GM23338 (cell line): ENCODE data around the gene IQCE.

Source experiments
- CREB1 ChIP-seq: fragments of 250-450 bp; sonication (Bioruptor Pico); IDR thresholded peaks from 2 replicates; pipeline ENCODE4 v1.5.0; 2020; ENCODE audit warnings: low read depth, mild to moderate bottlenecking, moderate library complexity
- CTCF ChIP-seq, 2 experiments: fragments of 200-600 bp in 1 of 2; sonication (generic) in 1 of 2; conservative IDR thresholded peaks; 2 replicates each; pipeline versions ENCODE4 v1.5.1 to v1.6.1; 2016 to 2017; ENCODE audit warnings: antibody characterized with exemption in 2 of 2, low read depth in 2 of 2, mild to moderate bottlenecking in 2 of 2, moderate library complexity in 1 of 2
- EZH2 ChIP-seq: fragments of 200-600 bp; sonication (generic); IDR thresholded peaks from one replicate; pipeline ENCODE4 v1.8.0; 2017; ENCODE audit warnings: antibody characterized with exemption, mild to moderate bottlenecking, low read depth; ENCODE audit not compliant: unreplicated experiment
- EZH2phosphoT487 ChIP-seq: fragments of 200-600 bp; sonication (generic); IDR thresholded peaks from one replicate; pipeline ENCODE4 v1.8.1; 2018; ENCODE audit warnings: antibody characterized with exemption; ENCODE audit not compliant: unreplicated experiment
- POLR2AphosphoS5 ChIP-seq: IDR thresholded peaks from 2 replicates; pipeline ENCODE4 v1.6.1; 2016; ENCODE audit warnings: antibody characterized with exemption, low read depth
- REST ChIP-seq: IDR thresholded peaks from one replicate; pipeline ENCODE4 v1.6.1; 2018; ENCODE audit warnings: antibody characterized with exemption; ENCODE audit not compliant: unreplicated experiment
- ZNF114 ChIP-seq: fragments of 250-450 bp; sonication (Bioruptor Pico); IDR thresholded peaks from 2 replicates; pipeline ENCODE4 v1.5.0; 2020; ENCODE audit warnings: mild to moderate bottlenecking, moderate library complexity

DNA sequence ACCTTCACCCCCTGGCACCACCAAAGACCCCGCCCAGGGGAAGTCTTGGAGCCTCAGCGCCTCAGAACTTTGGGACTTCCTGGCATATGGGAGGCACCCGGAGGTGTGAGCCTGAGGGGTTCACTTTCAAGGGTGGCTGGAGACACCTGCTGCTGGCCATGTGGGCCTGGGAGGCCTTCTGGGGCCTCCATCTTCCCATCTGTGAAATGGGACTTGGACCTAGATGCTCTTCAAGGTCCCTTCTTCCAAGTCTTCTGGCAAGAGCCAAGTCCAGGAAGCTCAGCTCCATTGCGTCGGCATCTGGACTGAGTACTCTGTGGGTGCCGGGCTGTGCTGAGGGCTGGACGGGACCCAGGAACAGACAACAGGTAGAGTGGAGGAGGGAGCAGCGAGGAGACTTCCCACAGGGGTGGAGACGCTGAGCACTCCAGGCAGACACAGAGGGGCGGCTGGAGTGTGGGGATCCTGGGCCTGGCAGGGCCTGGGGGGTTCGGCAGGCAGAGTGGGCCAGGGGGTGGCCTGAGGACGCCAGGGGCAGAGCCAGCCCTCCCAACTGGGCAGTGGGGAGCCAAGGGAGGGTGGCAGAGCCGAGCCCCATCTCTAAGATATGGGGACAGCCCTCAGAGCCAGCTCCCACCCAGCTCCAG is 48.5 kb upstream of the IQCE start:
- TF ChIP-seq CTCF (conservative IDR thresholded peaks at IDR 0.05; ENCODE audit: low read depth in 2 of 2) (no peak), EZH2 (no peak), EZH2phosphoT487 (no peak), POLR2AphosphoS5 (no peak), ZNF114 (no peak), CREB1 (CRISPR knock-in tag) (no peak), REST (no peak)
